ENCODE measurements around the gene HELZ.

Gene HELZ

DNA sequence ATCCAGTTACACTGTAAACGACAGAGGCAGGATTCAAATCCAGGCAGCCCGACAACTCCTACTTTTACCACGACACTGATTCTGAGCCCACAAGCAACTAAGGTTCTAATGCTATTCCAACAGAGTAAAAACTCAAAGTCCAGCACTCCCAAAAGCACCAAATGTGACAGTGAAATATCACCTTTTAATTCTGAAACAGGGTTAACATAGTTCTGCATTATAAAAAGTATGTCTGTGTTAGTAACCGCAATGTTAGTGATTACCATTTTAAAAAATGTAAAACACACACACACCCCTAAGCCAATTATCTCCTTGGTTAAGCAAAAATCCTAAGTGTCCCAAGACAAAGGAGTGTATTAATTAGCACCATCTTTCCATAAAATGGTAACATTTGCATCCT lies 19.7 kb downstream of the HELZ start:
- Histone ChIP-seq H3K18ac (ENCODE audit: low read length) (no peak overlapping the region), H4K12ac (ENCODE audit: low read depth, low read length) (no peak overlapping the region), H2AFZ (ENCODE audit: insufficient read depth, low read length, poor library complexity) (no peak overlapping the region), H3K9ac (ENCODE audit: low read length) (no peak overlapping the region), H3K79me1 (ENCODE audit: low read length) (no peaks in the 10 kb centered on the region), H3K4ac (ENCODE audit: low read depth, low read length) (no peak overlapping the region), H2BK120ac (ENCODE audit: insufficient read depth, low read length, poor library complexity) (no peak overlapping the region), H4K91ac (ENCODE audit: low read depth, low read length) (no peak overlapping the region), H3K4me3 (ENCODE audit: low read depth, low read length) (no peak overlapping the region), H2AK5ac (ENCODE audit: low read length) (no peak overlapping the region), H3K14ac (ENCODE audit: low read length) (no peak overlapping the region), H3K79me2 (ENCODE audit: control insufficient read depth, insufficient read depth, low read length, poor library complexity) (no peaks in the 10 kb centered on the region), H4K8ac (ENCODE audit: low read depth, low read length) (no peak overlapping the region), H3K4me2 (ENCODE audit: low read length) (no peak overlapping the region), H3K4me1 (ENCODE audit: control insufficient read depth in 1 of 2, insufficient read depth in 2 of 2, low read length in 2 of 2) (peaks cover 0 to 6% of the 10 kb centered on the region in 2 experiments), H3K27ac (ENCODE audit: low read depth, low read length) (no peak overlapping the region), H3K27me3 (ENCODE audit: insufficient read depth, low read length) (no peaks in the 10 kb centered on the region), H3K36me3 (ENCODE audit: control insufficient read depth in 1 of 2, insufficient read depth in 2 of 2, low read length in 2 of 2) (no peaks in the 10 kb centered on the region), H2BK12ac (ENCODE audit: low read length) (no peak overlapping the region), H2BK5ac (ENCODE audit: low read depth, low read length, poor library complexity) (no peak overlapping the region), H3K9me3 (ENCODE audit: insufficient read depth, low read depth, low read length) (no peaks in the 10 kb centered on the region), H3K23ac (ENCODE audit: low read length) (no peak overlapping the region)
- DNase-seq, result no peak
- WGBS (ENCODE audit: extremely low coverage, insufficient coverage, insufficient read length), result no CpG with 5 or more reads among the region's 4 CpGs

GRCh38 chr17:67224736-67225135 lies 20.3 kb downstream of the HELZ start:
- Histone ChIP-seq H4K12ac (ENCODE audit: low read depth, low read length) (no peak overlapping the region), H2AFZ (ENCODE audit: insufficient read depth, low read length, poor library complexity) (no peak overlapping the region), H3K18ac (ENCODE audit: low read length) (peak overlapping the region; percentile 74), H3K27ac (ENCODE audit: low read depth, low read length) (no peak overlapping the region), H3K14ac (ENCODE audit: low read length) (no peak overlapping the region), H3K79me2 (ENCODE audit: control insufficient read depth, insufficient read depth, low read length, poor library complexity) (peaks cover 2% of the 10 kb centered on the region), H4K91ac (ENCODE audit: low read depth, low read length) (no peak overlapping the region), H2BK5ac (ENCODE audit: low read depth, low read length, poor library complexity) (no peak overlapping the region), H3K9ac (ENCODE audit: low read length) (no peak overlapping the region), H3K79me1 (ENCODE audit: low read length) (no peaks in the 10 kb centered on the region), H3K4me2 (ENCODE audit: low read length) (no peak overlapping the region), H3K4me3 (ENCODE audit: low read depth, low read length) (no peak overlapping the region), H3K27me3 (ENCODE audit: insufficient read depth, low read length) (no peaks in the 10 kb centered on the region), H3K36me3 (ENCODE audit: control insufficient read depth in 1 of 2, insufficient read depth in 2 of 2, low read length in 2 of 2) (peaks cover 1% of the 10 kb centered on the region in 2 experiments), H2BK12ac (ENCODE audit: low read length) (no peak overlapping the region), H3K23ac (ENCODE audit: low read length) (no peak overlapping the region), H2BK120ac (ENCODE audit: insufficient read depth, low read length, poor library complexity) (no peak overlapping the region), H4K8ac (ENCODE audit: low read depth, low read length) (no peak overlapping the region), H3K4ac (ENCODE audit: low read depth, low read length) (peak overlapping the region; percentile 86), H3K9me3 (ENCODE audit: insufficient read depth, low read depth, low read length) (no peaks in the 10 kb centered on the region), H3K4me1 (ENCODE audit: control insufficient read depth in 1 of 2, insufficient read depth in 2 of 2, low read length in 2 of 2) (peaks cover 0 to 6% of the 10 kb centered on the region in 2 experiments), H2AK5ac (ENCODE audit: low read length) (no peak overlapping the region)
- DNase-seq, result no peak
- no CpG with 5 or more reads among the region's 9 CpGs for WGBS (ENCODE audit: extremely low coverage, insufficient coverage, insufficient read length)

DNA sequence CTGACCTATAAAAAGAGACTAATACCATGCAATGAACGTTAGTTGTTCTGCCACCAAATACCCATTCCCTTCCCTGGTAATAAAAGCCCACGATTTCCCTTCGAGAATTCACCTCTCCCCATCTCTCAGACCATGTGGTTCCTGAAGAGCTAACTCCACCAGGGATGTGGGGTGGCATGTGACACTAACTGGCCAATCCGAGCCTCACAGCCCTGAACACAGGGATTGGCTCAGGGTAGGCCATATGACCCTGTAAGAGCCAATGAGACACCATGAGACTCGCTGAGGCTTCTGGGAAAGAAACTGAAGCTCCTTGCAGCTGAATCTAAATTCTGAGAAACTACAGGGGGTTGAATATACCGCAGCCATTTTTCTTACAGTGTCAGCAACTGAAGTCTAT lies 21.1 kb downstream of the HELZ start:
- no peak overlapping the region for H3K9ac ChIP-seq (ENCODE audit: low read length)
- no peak overlapping the region for H2BK12ac ChIP-seq (ENCODE audit: low read length)
- no peak overlapping the region for H2BK5ac ChIP-seq (ENCODE audit: low read depth, low read length, poor library complexity)
- no peak overlapping the region for H3K4ac ChIP-seq (ENCODE audit: low read depth, low read length)
- H2AFZ ChIP-seq (ENCODE audit: insufficient read depth, low read length, poor library complexity), result no peak overlapping the region
- no peak overlapping the region for H2AK5ac ChIP-seq (ENCODE audit: low read length)
- H3K9me3 ChIP-seq (ENCODE audit: insufficient read depth, low read depth, low read length), result no peaks in the 10 kb centered on the region
- no peak overlapping the region for H3K18ac ChIP-seq (ENCODE audit: low read length)
- no peak overlapping the region for H4K8ac ChIP-seq (ENCODE audit: low read depth, low read length)
- no peak overlapping the region for H3K23ac ChIP-seq (ENCODE audit: low read length)
- no peak overlapping the region for H3K27ac ChIP-seq (ENCODE audit: low read depth, low read length)
- WGBS (ENCODE audit: extremely low coverage, insufficient coverage, insufficient read length), result no CpG with 5 or more reads among the region's 6 CpGs
- no peaks in the 10 kb centered on the region for H3K79me1 ChIP-seq (ENCODE audit: low read length)
- no peak overlapping the region for H4K91ac ChIP-seq (ENCODE audit: low read depth, low read length)
- H3K14ac ChIP-seq (ENCODE audit: low read length), result no peak overlapping the region
- no peak overlapping the region for H3K4me3 ChIP-seq (ENCODE audit: low read depth, low read length)
- peaks cover 1% of the 10 kb centered on the region in 2 experiments for H3K36me3 ChIP-seq (ENCODE audit: control insufficient read depth in 1 of 2, insufficient read depth in 2 of 2, low read length in 2 of 2)
- no peak overlapping the region for H4K12ac ChIP-seq (ENCODE audit: low read depth, low read length)
- H3K27me3 ChIP-seq (ENCODE audit: insufficient read depth, low read length), result no peaks in the 10 kb centered on the region
- peaks cover 0 to 6% of the 10 kb centered on the region in 2 experiments for H3K4me1 ChIP-seq (ENCODE audit: control insufficient read depth in 1 of 2, insufficient read depth in 2 of 2, low read length in 2 of 2)
- no peak overlapping the region for H3K4me2 ChIP-seq (ENCODE audit: low read length)
- DNase-seq, result no peak
- H3K79me2 ChIP-seq (ENCODE audit: control insufficient read depth, insufficient read depth, low read length, poor library complexity), result peaks cover 2% of the 10 kb centered on the region
- no peak overlapping the region for H2BK120ac ChIP-seq (ENCODE audit: insufficient read depth, low read length, poor library complexity)

DNA sequence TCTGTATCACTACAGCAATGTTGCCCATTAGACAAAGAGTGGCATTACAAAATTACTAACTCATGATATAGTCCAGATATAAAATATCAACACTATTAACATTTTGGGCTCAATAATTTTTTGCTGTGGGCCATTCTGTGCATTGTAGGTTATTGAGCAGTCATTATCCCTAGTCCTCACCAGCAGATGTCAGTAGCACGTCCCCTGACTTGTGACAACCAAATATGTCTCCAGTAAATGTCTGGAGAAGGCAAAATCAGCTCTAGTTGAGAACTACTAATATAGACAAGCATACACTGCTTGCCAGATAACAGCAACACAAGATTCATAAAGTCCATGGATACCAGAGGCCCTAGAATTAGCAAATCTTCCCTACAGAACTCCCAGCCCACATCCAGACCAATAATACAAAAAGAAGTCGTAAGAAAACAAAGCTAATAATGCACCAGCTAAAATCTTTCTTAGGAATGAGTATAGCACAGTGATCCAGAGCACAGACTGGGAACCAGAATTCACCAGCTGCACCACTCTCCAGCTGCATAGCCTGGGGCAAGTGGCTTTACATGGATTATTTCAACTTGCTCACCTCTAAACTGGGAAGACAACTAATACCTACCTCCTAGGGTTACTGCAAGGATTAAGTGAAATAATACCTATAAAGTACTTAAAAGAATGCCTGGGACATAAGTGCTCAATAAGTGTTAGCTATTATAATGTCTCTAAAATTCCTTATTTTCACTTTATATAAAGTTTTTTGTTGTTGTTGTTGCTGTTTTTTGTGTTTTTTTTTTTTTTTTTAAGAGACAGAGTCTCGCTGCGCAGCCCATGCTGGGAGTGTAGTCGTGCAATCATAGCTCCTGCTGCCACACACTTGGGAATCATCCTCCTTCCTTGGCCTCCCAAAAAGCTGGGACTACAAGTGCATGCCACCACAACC lies 23.7 kb downstream of the HELZ start:
- Histone ChIP-seq H2BK120ac (ENCODE audit: insufficient read depth, low read length, poor library complexity) (no peak overlapping the region), H4K12ac (ENCODE audit: low read depth, low read length) (no peak overlapping the region), H3K14ac (ENCODE audit: low read length) (no peak overlapping the region), H2AK5ac (ENCODE audit: low read length) (no peak overlapping the region), H3K79me2 (ENCODE audit: control insufficient read depth, insufficient read depth, low read length, poor library complexity) (peaks cover 2% of the 10 kb centered on the region), H3K18ac (ENCODE audit: low read length) (no peak overlapping the region), H3K9me3 (ENCODE audit: insufficient read depth, low read depth, low read length) (no peaks in the 10 kb centered on the region), H2BK5ac (ENCODE audit: low read depth, low read length, poor library complexity) (no peak overlapping the region), H3K4me3 (ENCODE audit: low read depth, low read length) (no peak overlapping the region), H3K23ac (ENCODE audit: low read length) (no peak overlapping the region), H3K36me3 (ENCODE audit: control insufficient read depth in 1 of 2, insufficient read depth in 2 of 2, low read length in 2 of 2) (peaks cover 7 to 8% of the 10 kb centered on the region in 2 experiments), H4K91ac (ENCODE audit: low read depth, low read length) (no peak overlapping the region), H3K27ac (ENCODE audit: low read depth, low read length) (peak overlapping the region; percentile 9), H3K27me3 (ENCODE audit: insufficient read depth, low read length) (no peaks in the 10 kb centered on the region), H3K4me1 (ENCODE audit: control insufficient read depth in 1 of 2, insufficient read depth in 2 of 2, low read length in 2 of 2) (peaks cover 0 to 8% of the 10 kb centered on the region in 2 experiments), H3K4me2 (ENCODE audit: low read length) (no peak overlapping the region), H4K8ac (ENCODE audit: low read depth, low read length) (no peak overlapping the region), H2BK12ac (ENCODE audit: low read length) (no peak overlapping the region), H3K9ac (ENCODE audit: low read length) (no peak overlapping the region), H3K4ac (ENCODE audit: low read depth, low read length) (no peak overlapping the region), H2AFZ (ENCODE audit: insufficient read depth, low read length, poor library complexity) (no peak overlapping the region), H3K79me1 (ENCODE audit: low read length) (no peaks in the 10 kb centered on the region)
- DNase-seq, result peak; percentile 21 to 46
- WGBS (ENCODE audit: extremely low coverage, insufficient coverage, insufficient read length), result no CpG with 5 or more reads among the region's 5 CpGs
